C4-2B (cell line): Measurements from ENCODE around the gene CD80.

Experiments used
- CTCF ChIP-seq: fragments of 450-650 bp; conservative IDR thresholded peaks from 2 replicates; pipeline ENCODE4 v1.5.1; 2017; ENCODE audit warnings: mild to moderate bottlenecking
- ZFX ChIP-seq: fragments of 450-650 bp; IDR thresholded peaks from 2 replicates; pipeline ENCODE4 v1.6.1; 2017

GRCh38 chr3:119507404-119507803, 52.0 kb downstream of the CD80 start:
- TF ChIP-seq CTCF: no peak
- TF ChIP-seq ZFX: no peak
